GM11168 (cell line): ENCODE data around the gene IRF7.
"Not testable (repeated sequence)": the region's sequence is repeated elsewhere in the genome, so short reads cannot be mapped to it uniquely, and the experiment has no call there.

ENCODE experiments used
- in situ Hi-C: fragments of 300-500 bp; cut with MboI; formaldehyde crosslinking; loops from one replicate; pipeline ENCODE4 v1.12.0; 2022; ENCODE audit warnings: low sequenced_read_pairs; ENCODE audit not compliant: unreplicated experiment

The IRF7 gene

DNA sequence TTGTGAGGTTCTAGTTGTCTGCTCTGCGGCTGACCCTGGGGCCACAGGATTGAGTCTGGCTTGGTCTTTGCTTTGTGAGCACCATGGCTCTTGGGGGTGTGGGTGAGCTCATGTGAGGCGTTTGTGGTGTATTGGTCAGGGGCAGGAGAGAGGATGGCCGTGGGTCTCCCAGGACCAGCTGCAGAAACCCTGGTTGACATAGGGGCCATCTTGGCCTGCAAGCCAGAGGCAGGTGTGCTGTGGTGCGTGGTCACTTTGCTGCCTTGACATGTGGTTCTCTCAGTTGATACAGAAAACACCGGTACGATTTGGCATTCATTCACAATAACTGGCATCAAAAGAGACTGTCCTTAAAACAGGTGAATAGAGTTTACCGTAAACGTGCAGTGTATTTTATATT is 28.2 kb downstream of the IRF7 start:
- in situ Hi-C loops, result no loop called here

DNA sequence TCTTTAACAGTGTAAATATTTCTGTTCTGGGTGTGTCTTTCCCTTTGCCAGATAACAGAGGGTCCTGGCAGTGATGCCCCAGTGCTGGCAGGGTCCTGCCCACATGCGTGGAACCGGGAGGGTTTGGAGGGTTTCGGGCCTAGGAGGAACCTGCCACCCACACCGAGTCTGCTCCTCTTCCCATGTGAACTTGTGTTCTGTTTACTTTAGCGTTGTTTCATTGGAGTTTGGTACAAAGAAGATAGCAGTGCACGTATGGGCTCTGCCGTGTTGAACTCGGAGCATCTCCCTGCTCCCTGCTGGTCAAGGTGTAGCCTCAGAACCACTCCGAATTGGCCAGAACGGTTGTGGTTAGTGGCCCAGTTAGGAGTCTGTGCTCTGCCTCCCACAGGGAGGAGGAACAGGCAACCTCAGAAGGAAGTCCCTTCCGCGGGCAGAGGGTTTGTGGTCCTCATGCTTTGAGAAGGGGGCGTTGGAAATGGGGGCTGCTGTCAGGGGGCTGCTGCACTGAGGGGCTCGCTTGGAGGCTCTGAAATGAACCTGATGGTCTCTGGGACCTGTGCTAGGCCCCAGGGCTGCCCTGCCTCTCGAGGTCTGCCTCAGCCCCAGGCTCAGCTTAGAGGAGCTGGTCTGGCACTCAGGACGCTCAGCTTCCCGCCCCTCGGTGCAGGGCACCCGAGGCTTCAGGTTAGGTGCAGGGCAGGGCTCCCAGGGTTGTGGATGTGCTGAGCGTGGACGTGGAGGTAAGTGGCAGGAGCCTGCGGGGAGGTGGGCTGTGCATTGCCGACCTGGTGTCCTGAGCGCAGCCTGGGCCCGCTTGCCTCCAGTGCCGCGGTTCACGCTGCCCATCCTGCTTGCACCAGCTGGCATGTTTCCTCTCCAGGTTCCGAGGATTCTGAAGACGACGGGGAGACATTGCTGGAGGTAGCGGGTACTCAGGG is 29.1 kb downstream of the IRF7 start:
- in situ Hi-C loops, result no loop called here

DNA sequence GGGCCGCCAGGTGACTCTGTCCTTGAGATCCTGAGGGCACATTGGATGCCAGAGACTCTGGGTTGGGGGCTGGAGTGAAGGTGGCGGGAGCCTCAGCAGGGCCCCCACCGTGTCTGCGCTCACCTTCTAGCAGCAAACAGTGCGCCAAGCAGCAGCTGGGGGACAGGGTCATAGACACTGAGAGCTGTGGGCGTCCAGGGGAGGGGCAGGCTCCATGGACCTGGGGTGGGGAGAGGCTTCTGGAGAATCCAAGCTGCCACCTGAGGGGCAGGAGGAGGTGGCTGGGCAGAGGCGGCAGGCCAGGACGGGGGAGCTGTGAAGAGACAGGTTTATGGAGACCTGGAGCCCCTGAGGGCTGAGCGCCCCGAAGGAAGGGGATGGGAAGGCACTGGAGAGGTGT is 31.5 kb downstream of the IRF7 start:
- in situ Hi-C loops, result no loop called here

DNA sequence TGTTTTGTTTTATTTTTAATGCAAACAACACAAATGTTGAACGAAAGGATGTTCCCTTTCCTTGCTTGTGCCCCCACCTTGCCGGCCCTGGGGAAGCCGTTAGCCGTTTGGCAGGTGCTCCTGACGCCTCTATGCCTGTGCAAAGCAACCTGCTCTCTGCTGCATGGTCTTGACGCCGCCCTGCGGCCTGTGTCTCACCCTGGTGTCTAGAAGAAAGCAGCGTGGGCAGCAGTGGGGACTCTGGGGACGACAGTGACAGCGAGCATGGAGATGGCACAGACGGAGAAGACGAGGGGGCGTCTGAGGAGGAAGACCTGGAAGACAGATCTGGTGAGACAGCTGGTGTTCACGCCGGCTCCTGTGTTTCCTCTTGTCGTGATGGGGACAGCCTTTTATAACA is 34.0 kb downstream of the IRF7 start:
- in situ Hi-C loops, result no loop called here

DNA sequence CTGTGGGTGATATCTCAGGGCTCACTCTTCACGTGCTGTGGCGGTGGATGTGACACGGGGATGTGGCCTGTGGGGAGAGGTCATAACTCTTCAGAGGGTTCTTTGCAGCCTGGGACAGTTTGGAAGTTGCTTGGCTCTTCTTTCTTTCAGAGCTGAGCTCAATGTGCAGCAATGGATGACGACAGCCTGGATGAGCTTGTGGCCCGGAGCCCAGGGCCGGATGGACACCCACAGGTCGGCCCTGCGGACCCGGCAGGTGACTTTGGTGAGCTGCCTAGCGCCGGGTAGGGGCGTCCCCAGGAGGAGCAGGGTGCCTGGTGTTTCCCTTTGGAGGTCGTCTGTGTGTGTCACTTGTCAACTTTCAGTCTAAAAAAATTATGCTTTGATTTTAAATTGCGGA is 34.4 kb downstream of the IRF7 start:
- in situ Hi-C loops, result no loop called here

DNA sequence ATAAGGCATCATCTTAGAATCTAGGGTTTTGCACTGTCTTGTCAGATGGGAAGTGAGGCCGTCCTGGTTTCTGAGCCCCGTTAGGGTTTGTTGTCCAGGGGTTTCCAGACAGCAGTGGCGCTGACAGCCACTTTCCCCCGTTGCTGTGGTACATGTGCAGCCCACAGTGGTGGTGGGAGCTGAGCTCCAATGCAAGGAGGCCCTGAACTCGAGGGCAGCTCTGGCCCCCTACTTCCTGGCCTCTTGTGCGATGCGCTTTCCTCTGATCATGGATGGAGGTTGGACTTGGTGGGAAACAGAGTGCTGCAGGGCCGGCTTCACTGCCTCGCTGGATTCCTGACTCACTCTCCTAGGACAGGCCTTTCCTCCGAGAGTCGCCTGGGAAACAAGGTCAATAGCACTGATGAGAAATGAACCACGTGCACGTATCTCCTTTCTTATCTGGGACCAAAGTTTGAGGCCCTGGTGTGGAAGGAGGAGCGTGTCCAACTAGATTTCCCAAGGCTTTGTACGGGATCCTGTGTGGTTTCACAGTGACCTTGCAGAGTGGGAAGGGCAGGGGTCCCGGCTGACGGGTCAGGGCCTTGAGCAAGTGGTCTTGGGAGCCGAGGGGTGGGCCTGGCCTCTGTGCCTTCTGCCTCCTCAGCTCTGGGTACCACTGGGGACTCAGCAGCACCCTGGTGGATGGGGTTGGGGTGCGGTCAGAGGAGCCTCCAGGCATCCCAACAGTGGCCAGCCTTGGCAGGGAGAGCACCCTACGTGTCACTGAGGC is 35.7 kb downstream of the IRF7 start:
- in situ Hi-C loops, result no loop called here

DNA sequence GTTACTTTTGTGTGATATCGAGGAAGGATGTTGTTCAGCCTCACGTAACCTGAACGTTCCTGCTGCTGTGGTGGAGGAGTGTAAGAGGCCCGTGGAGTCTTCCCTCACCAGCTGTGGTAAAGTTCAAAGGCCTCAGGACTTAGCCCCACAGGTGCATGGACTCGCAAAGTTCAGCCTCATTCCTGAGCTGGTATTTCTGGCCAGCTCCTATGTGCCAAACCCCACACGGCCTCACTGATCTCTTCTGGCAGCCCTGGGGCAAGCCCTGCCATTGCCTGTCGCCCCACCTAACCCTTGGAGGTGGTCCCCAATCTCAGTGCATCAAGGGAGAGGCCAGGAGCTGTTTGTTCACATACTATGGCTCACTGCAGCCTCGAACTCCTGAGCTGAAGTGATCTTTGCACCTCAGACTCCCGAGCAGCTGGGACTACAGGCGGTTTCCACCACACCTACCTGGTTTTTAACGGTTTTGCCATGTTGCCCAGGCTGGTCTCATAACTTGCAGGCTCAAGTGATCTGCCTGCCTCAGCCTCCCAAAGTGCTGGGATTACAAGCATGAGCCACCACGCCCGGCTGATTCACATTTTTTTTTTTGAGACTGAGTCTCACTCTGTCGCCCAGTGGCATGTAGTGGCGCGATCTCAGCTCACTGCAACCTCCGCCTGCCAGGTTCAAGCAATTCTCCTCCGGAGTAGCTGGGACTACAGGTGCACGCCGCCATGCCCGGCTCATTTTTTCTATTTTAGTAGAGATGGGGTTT is 37.3 kb downstream of the IRF7 start:
- in situ Hi-C loops, result no loop called here

DNA sequence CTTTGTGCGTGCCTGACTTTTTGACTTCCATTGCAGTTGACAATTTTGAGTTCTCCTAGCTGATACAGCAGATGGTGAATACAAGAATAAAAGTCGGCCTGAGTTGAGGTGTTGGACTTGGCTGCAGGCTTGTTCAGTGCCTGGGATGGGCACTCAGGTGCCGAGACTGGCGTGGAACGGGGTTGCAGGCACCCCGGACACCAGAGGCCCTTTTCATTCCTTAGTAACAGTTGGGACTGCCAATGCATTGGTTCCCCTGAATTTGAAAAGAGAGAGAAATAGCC is 38.2 kb downstream of the IRF7 start:
- in situ Hi-C loops, result no loop called here

DNA sequence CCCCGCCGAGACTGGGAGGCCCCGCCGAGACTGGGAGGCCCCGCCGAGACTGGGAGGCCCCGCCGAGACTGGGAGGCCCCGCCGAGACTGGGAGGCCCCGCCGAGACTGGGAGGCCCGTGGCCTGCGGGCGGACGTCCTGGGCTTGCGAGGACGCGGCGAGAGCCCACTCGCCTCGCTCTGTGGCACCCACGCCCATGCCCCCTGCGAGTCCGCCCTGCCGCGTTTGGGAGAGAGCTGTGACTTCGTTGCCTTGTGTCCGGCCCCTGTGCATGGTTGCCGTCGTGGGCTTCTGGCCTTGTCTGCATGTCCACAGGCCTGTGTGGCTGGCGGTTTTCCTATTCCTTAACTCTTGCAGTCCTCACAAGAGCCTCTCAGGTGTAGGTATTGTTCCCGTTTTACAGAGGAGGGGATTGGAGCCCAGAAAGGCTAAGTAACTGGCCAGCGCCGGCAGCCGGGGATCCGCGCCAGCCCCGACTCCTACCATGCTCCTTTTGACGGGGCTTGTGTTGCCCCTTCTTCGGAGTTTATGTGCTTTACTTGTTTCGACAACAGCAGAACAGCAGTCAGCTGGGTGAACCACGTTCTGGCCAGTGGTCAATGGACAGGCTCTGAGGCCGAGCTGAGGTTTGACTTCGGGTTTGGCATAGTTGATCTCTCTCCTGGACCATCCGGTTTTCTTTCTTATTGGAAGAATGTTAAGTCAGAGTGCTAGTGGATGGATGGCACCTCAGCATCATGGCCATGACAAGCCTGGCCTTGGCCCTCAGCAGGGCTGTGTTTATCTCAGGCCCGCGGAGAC is 38.7 kb downstream of the IRF7 start:
- in situ Hi-C loops, result no loop called here

DNA sequence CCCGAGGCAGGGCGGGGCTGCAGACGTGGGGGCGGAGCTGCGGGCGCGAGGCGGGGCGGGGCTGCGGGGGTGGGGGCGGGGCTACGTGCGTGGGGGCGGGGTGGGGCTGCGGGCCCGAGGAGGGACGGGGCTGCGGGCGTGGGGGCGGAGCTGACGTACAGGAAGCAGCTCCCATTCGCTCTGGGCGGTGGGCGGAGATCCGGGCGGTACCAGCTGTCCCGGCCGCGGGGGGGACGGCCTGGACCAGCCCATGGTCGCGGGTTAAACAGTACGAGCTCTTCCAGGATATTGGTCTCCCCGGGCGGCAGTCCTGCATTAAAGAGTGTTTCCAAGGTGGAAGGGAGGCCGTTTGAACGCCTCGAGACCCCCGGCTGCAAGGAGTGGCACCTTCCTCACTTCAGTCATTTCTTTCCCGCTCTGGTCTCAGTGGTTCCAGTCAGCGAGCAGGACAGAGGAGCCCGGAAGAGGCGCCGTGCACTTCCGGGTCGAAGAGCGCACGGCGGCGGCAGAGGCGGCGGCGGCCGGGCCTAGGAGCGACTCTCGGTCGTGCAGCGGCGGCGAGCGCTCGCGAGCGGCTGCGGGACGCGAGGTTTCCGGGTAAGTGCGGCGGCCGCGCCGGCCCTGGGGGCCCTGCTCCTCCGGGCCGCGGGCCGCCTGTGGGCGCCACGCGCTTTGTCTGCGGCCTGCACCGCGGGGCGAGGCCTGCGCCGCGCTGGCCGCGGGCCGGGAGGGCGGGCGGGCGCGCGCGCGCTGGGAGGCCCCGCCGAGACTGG is 39.6 kb downstream of the IRF7 start, which contains the start of gene PHRF1:
Gene PHRF1, plus strand, starts transcription at position 475 of the 773 bp plus-strand sequence. CDS start 5,043 bp downstream, outside the sequence.
- in situ Hi-C loops, result no loop called here

DNA sequence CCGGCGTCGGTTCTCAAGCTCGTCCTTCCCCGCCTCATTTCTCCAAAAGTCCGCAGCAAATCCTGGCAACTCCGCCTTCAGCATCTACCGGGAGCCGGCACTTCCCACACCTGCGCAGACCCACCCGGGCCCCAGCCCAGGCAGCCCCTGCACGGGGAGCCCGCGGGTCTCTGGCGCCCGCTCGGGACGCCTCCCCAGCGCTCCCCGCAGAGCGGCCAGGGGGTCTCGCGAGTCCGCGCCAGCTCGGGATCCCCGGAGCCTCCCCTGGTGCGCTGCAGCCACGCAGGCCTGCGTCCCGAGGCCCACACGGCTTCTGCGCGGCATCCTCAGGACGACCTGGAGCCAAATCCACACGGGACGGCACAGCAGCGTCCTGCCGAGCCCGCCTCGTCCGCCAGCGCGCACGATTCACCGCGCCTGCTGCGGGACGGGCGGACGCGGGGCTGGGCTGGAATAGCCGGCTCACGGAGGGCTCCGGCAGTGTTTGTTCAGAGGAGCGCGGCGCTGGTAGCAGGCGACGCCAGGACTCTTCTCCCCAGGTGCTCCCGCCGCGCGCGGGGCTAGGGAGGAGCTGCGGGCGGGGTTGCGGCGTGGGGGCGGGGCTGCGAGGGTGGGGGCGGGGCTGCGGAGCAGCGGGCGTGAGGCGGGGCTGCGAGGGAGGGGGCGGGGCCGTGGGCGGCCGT is 40.3 kb downstream of the IRF7 start:
- in situ Hi-C loops, result no loop called here

DNA sequence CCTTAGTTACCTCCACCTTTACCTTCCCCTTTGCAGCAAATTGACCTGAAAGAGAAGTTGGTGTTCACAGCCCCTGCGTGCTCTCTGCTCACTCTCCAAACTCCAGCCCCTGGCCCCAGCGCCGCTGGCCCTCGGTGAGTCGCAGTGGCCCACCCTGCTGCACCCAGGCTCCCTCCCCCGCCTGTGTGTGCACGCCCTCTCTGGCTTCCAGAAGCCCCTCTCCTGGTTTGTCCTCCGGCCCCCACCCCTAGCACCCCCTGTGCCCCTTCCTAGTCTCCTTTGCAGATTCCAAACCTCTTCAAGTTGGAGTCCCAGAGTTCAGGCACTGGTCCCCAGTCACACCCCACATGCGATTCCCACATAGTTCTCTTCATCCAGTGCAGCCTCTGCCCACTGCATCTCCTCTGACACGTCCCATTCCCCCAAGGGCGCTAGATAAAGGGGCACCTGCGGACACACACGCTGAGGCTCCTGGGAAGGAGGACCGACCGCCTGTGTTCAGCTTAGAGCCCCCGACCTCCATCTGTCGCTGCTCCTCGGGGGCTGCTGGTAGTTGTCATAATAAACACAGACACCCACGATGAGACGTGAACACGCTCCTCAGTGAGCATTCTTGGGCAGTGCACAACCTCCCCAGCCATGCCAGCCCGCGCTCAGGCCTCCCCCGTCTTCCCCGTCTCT is 41.0 kb downstream of the IRF7 start:
- in situ Hi-C loops, result no loop called here

DNA sequence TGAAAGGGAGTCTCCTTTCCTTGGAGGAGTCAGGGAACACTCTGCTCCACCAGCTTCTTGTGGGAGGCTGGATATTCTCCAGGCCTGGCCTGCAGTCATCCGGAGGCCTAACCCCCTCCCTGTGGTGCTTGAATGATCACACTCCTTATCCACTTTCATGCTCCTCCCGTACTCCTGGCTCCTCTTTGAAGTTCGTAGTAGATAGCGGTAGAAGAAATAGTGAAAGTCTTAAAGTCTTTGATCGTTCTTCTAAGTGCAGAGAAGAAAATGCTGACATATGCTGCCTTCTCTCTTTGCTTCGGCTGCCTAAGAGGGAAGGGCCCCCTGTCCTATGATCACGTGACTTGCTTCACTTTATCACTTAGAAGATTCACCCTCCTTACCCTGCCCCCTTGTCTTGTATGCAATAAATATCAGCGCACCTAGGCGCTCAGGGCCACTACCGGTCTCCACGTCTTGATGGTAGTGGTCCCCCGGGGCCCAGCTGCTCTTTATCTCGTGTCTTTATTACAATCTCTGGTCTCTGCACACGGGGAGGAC is 41.6 kb downstream of the IRF7 start:
- in situ Hi-C loops, result not testable (repeated sequence)

DNA sequence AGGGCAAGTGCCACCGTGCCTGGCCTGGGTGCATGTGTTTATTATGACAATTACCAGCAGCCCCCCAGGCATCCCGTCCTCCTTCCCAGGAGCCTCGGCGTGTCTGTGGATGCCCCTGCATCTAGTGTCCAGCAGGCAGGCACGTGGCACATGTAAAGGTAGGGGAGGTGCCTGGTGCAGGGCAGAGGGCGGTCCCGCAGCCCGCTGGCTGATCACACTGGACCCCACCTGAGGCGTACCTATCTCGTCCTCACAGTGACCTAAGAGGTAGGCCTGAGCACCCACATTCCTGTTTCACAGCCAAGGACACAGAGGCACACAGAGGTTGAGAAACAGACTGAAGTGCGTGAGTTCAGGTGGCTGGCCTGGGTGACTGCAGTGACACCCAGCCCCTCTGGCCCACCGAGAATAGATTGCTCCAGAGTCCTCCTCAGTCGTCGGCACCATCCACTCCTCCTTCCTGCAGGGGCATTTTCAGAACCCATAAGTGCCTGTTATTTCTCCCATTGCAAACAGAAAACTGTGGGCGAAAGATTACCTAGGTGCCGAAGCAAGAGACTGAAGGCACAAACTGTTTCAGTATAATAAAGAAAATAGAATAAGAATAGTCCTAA is 42.5 kb downstream of the IRF7 start:
- in situ Hi-C loops, result no loop called here

DNA sequence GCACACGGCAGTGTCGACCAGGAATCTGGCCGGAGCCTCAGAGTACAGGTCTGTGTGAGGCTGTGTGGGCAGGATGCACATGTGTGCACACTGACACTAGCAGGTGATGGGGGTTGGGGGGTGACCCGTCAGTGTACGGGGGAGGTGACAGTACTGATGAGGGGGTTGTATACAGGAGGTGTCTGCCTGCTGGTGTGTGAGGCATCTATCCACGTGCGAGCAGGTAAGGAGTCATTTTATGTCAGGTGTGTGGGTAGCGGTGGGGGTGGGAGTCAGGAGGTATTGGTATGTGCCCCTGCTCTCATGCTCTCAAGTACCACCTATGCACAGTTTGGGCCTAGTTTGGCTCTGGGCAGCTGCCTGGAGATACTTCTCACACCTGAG is 44.0 kb downstream of the IRF7 start:
- in situ Hi-C loops, result no loop called here

DNA sequence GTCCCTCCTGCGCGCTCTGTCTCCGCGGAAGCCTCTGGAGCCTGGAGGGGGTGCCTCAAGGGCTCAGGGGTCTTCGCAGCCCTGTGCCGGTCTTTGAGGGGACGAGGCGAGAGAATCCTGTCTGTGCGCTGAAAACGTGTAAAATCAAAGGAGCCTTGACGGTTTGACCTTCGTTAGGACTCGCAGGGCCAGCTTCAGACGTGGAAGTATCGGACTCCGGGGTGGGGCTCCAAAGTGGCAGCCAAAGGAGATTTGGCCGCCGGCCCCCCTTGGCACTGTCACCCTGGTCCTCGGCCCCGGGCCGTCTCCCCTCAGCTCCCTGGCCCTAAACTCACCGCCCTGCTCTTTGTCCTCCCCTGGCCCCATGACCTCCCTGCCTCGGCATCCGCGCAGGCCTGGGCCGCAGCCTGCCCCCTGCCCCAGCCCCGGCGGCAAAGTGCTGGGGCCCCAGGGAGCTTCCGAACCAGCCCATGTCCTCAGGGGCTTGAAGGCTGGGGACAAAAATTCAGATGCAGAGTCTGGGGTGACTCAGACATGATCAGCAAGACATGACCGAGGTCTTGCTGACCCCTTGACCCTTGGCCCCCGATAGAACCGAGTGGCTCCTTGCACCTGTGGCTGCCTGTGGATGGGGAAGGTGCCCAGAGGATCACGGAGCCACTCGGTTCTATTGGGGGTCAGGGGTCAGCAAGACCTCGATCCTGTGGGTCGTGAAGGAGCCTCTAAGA is 46.4 kb downstream of the IRF7 start:
- in situ Hi-C loops, result no loop called here
